C4-2B (cell line): Measurements from ENCODE around the gene CHCHD3.

Experiments
- CTCF ChIP-seq: fragments of 450-650 bp; conservative IDR thresholded peaks from 2 replicates; pipeline ENCODE4 v1.5.1; 2017; ENCODE audit warnings: mild to moderate bottlenecking
- ZFX ChIP-seq: fragments of 450-650 bp; IDR thresholded peaks from 2 replicates; pipeline ENCODE4 v1.6.1; 2017

DNA sequence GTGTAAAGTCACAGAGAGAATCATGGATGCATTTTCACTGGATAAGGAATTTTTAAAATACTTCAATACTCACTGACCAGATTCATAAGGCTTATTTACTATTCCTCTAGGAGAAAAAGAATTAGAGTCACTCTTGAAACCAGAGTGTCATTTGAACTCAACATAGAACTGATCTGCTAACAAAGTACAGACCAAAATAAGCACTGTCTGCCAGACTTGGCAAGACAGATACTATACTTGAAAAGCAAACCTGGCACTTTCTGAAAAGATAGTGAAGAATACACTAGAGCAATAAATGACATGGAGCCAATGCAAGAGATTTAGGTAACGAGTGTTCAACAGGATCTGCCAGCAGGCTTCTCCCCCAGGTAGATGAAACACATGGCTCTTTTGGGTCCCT is 215.3 kb downstream of the CHCHD3 start:
- no peak for TF ChIP-seq CTCF
- no peak for TF ChIP-seq ZFX
